SK-MEL-5 (cell line): ENCODE results near the gene SAA4. TPM values are rescaled to one million over a fixed set of nuclear protein-coding genes. Genes with fewer than 3 reads are reported as not detected.
"Not testable (repeated sequence)": the region's sequence is repeated elsewhere in the genome, so short reads cannot be mapped to it uniquely, and the experiment has no call there.

Source experiments
- DNase-seq: peaks from one replicate; pipeline ENCODE4 v3.0.0-alpha.2; 2016; ENCODE audit warnings: low read depth, low spot score
- in situ Hi-C: cut with HindIII; loops from 2 replicates; pipeline ENCODE4 v1.10.0; 2016; ENCODE audit warnings: low sequenced_read_pairs, high pct_unique_total_duplicates, low pct_unique_long_range_greater_than_20kb
- polyA plus RNA-seq, 2 experiments: library from polyadenylated mRNA; depleted of rRNA; stranded (reverse); fragments of >200 nt; gene quantifications; 2 replicates each; pipeline ENCODE4 v1.2.3, GENCODE V29; 2015
- total RNA-seq: library from RNA; depleted of rRNA; stranded (reverse); fragments of >200 nt; shearing (Covaris generic); gene quantifications from 2 replicates; pipeline ENCODE4 v1.2.3, GENCODE V29; 2014; rRNA removed

The SAA4 gene
- total RNA-seq, result not detected in 2 replicates
- not detected in 2 replicates for polyA plus RNA-seq (2015; cell fraction: cytosol; rRNA removed)
- polyA plus RNA-seq (2015; cell fraction: nucleus; rRNA removed), result not detected in 2 replicates

- no peak for DNase-seq
- in situ Hi-C loops, result no loop called here
These were observed at the start of gene SAA4 for GRCh38 chr11:18236664-18237356. Gene SAA4 (minus strand): TSS chr11:18236802. CDS start chr11:18235926, 876 bp downstream.

GRCh38 chr11:18285841-18286240 is 49.2 kb upstream of the SAA4 start:
- no peak for DNase-seq
- in situ Hi-C loops, result no loop called here

GRCh38 chr11:18282626-18283025 is 46.0 kb upstream of the SAA4 start:
- in situ Hi-C loops, result no loop called here
- no peak for DNase-seq

GRCh38 chr11:18280438-18281045 is 43.9 kb upstream of the SAA4 start:
- DNase-seq, result no peak
- in situ Hi-C loops, result no loop called here

- no peak for DNase-seq
- in situ Hi-C loops, result no loop called here
These were observed 41.1 kb upstream of the SAA4 start for GRCh38 chr11:18277565-18278271.

GRCh38 chr11:18271206-18271605 is 34.6 kb upstream of the SAA4 start:
- DNase-seq, result no peak
- in situ Hi-C loops, result no loop called here

- in situ Hi-C loops, result no loop called here
- no peak for DNase-seq
These were observed 33.5 kb upstream of the SAA4 start for GRCh38 chr11:18270102-18270501.

GRCh38 chr11:18269252-18269651 is 32.6 kb upstream of the SAA4 start:
- DNase-seq, in situ Hi-C loops: not testable (repeated sequence)

GRCh38 chr11:18267335-18268133 is 30.9 kb upstream of the SAA4 start:
- in situ Hi-C loops, DNase-seq: not testable (repeated sequence)

- in situ Hi-C loops, result no loop called here
- no peak for DNase-seq
These were observed 29.3 kb upstream of the SAA4 start, which contains the start of gene SAA1 for GRCh38 chr11:18265949-18266348. Gene SAA1 (plus strand): TSS chr11:18266264. CDS start chr11:18266888, 624 bp downstream.

- in situ Hi-C loops, result no loop called here
- DNase-seq, result no peak
These were observed 28.3 kb upstream of the SAA4 start for GRCh38 chr11:18264677-18265555.

- in situ Hi-C loops, result no loop called here
These were observed 27.4 kb upstream of the SAA4 start for GRCh38 chr11:18264035-18264434.

GRCh38 chr11:18262681-18263350 is 26.2 kb upstream of the SAA4 start:
- DNase-seq, in situ Hi-C loops: not testable (repeated sequence)

More at GRCh38 chr11:18264035-18264434, 27.4 kb upstream of the SAA4 start:
- no peak for DNase-seq

- in situ Hi-C loops, result no loop called here
- no peak for DNase-seq
These were observed 25.1 kb upstream of the SAA4 start for GRCh38 chr11:18261721-18262120.

GRCh38 chr11:18259259-18259658 is 22.7 kb upstream of the SAA4 start:
- DNase-seq, result no peak
- in situ Hi-C loops, result no loop called here

- no peak for DNase-seq
- in situ Hi-C loops, result no loop called here
These were observed 18.3 kb upstream of the SAA4 start for GRCh38 chr11:18254781-18255361.
